DOHH2 (cell line): ENCODE data around the gene GPC6.

Experiments
- H3F3A ChIP-seq: fragments of 200-600 bp; sonication (generic), shearing (Covaris generic); 2 replicates; pipeline ENCODE4 v1.6.0; 2016; ENCODE audit warnings: antibody characterized with exemption, mild to moderate bottlenecking; ENCODE audit not compliant: control insufficient read depth, insufficient read depth
- H3K27ac ChIP-seq: fragments of 200-600 bp; sonication (generic); 2 replicates; pipeline ENCODE4 v1.5.1; 2014; ENCODE audit warnings: low read depth, mild to moderate bottlenecking, low read length, moderate library complexity
- H3K27me3 ChIP-seq: fragments of 200-600 bp; sonication (generic); 2 replicates; pipeline ENCODE4 v1.6.1; 2014; ENCODE audit warnings: mild to moderate bottlenecking, low read length, mixed read lengths; ENCODE audit not compliant: control insufficient read depth
- H3K36me3 ChIP-seq: fragments of 200-600 bp; sonication (generic); 2 replicates; pipeline ENCODE4 v1.6.1; 2014; ENCODE audit warnings: mild to moderate bottlenecking, low read length, moderate library complexity, mixed read lengths; ENCODE audit not compliant: control insufficient read depth
- H3K4me1 ChIP-seq: fragments of 200-600 bp; sonication (generic); 2 replicates; pipeline ENCODE4 v1.6.1; 2014; ENCODE audit warnings: mild to moderate bottlenecking, low read length, mixed read lengths; ENCODE audit not compliant: control insufficient read depth
- H3K4me2 ChIP-seq: fragments of 200-600 bp; sonication (generic); 2 replicates; pipeline ENCODE4 v1.6.0; 2014; ENCODE audit warnings: mild to moderate bottlenecking, low read length, moderate library complexity
- H3K4me3 ChIP-seq: fragments of 200-600 bp; sonication (generic); 2 replicates; pipeline ENCODE4 v1.5.1; 2014; ENCODE audit warnings: mild to moderate bottlenecking, low read length, mixed read lengths
- H3K79me2 ChIP-seq: fragments of 200-600 bp; sonication (generic); 2 replicates; pipeline ENCODE4 v1.6.1; 2014; ENCODE audit warnings: mild to moderate bottlenecking, low read length, mixed read lengths; ENCODE audit not compliant: control insufficient read depth
- H3K9me2 ChIP-seq: fragments of 200-600 bp; sonication (generic); replicated peaks from 2 replicates; pipeline ENCODE4 v1.6.1; 2014; ENCODE audit warnings: mild to moderate bottlenecking, low read length, mixed read lengths; ENCODE audit not compliant: control insufficient read depth
- H3K9me3 ChIP-seq: fragments of 200-600 bp; sonication (generic); 2 replicates; pipeline ENCODE4 v1.6.1; 2014; ENCODE audit warnings: antibody characterized with exemption, low read length, mixed read lengths; ENCODE audit not compliant: control insufficient read depth, insufficient read depth
- H4K20me1 ChIP-seq: fragments of 200-600 bp; sonication (generic); 2 replicates; pipeline ENCODE4 v1.6.0; 2014; ENCODE audit warnings: low read depth, mild to moderate bottlenecking, antibody characterized with exemption, low read length, moderate library complexity; ENCODE audit not compliant: control insufficient read depth, insufficient read depth
- CTCF ChIP-seq: fragments of 200-600 bp; sonication (generic); IDR thresholded peaks from one replicate; pipeline ENCODE4 v1.5.1; 2014; ENCODE audit warnings: antibody characterized with exemption, mild to moderate bottlenecking, low read depth, low read length; ENCODE audit not compliant: poor library complexity, severe bottlenecking
- EZH2phosphoT487 ChIP-seq: fragments of 200-600 bp; sonication (generic); IDR thresholded peaks from 2 replicates; pipeline ENCODE4 v1.6.1; 2017; ENCODE audit warnings: borderline replicate concordance, mild to moderate bottlenecking, antibody characterized with exemption, low read length, moderate library complexity, mixed read lengths

GPC6 gene

GRCh38 chr13:94305934-94306333, 1079.3 kb downstream of the GPC6 start:
- H3K4me1 ChIP-seq, result no peaks in the 10 kb centered on the region
- H4K20me1 ChIP-seq, result no peaks in the 10 kb centered on the region
- no peak overlapping the region for H3K4me3 ChIP-seq
- H3K4me2 ChIP-seq, result no peak overlapping the region
- H3F3A ChIP-seq, result no peaks in the 10 kb centered on the region
- no peaks in the 10 kb centered on the region for H3K79me2 ChIP-seq
- TF ChIP-seq CTCF, result no peak
- TF ChIP-seq EZH2phosphoT487, result no peak
- H3K9me3 ChIP-seq, result no peaks in the 10 kb centered on the region
- H3K27me3 ChIP-seq, result no peaks in the 10 kb centered on the region
- H3K9me2 ChIP-seq, result no peaks in the 10 kb centered on the region
- H3K27ac ChIP-seq, result no peak overlapping the region
- H3K36me3 ChIP-seq, result no peaks in the 10 kb centered on the region

- no peaks in the 10 kb centered on the region for H3K9me2 ChIP-seq
- H3K79me2 ChIP-seq, result no peaks in the 10 kb centered on the region
Observed at GRCh38 chr13:94308832-94309231, 1082.2 kb downstream of the GPC6 start.

GRCh38 chr13:94309576-94309975, 1083.0 kb downstream of the GPC6 start:
- Histone ChIP-seq H3K4me1 (no peaks in the 10 kb centered on the region), H3K27ac (no peak overlapping the region), H3K9me3 (no peaks in the 10 kb centered on the region), H3K27me3 (no peaks in the 10 kb centered on the region), H4K20me1 (no peaks in the 10 kb centered on the region), H3K4me3 (no peak overlapping the region), H3K4me2 (no peak overlapping the region), H3F3A (no peaks in the 10 kb centered on the region), H3K36me3 (no peaks in the 10 kb centered on the region), H3K9me2 (no peaks in the 10 kb centered on the region), H3K79me2 (no peaks in the 10 kb centered on the region)
- TF ChIP-seq CTCF (no peak), EZH2phosphoT487 (no peak)

More at GRCh38 chr13:94308832-94309231, 1082.2 kb downstream of the GPC6 start:
- Histone ChIP-seq H3K27ac (no peak overlapping the region), H3K27me3 (no peaks in the 10 kb centered on the region), H3K36me3 (no peaks in the 10 kb centered on the region), H3K4me2 (no peak overlapping the region), H3K9me3 (no peaks in the 10 kb centered on the region), H3K4me1 (no peaks in the 10 kb centered on the region), H4K20me1 (no peaks in the 10 kb centered on the region), H3F3A (no peaks in the 10 kb centered on the region), H3K4me3 (no peak overlapping the region)
- TF ChIP-seq EZH2phosphoT487, result no peak
- TF ChIP-seq CTCF, result no peak
